ENCODE results near the gene SLC27A2.
"Not testable (repeated sequence)": the region's sequence is repeated elsewhere in the genome, so short reads cannot be mapped to it uniquely, and the experiment has no call there.

The SLC27A2 gene

DNA sequence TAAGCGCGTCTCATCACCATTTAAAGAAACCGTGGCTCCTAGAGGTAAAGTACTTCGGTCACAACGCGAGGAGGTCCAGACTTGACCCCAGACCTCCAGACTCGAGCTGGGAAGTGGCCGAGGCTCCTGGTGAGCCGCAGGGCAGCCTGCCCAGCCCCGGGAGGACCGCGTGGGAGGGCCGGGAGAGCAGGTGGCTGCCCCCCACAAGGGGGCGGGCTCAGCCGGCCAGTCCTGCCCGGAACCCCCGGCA, at the start of gene SLC27A2:
TSS of gene SLC27A2 (plus strand) at position 228 of the 250 bp plus-strand sequence. CDS start 232 bp downstream, outside the sequence.
- DNase-seq: peak; percentile 58

DNA sequence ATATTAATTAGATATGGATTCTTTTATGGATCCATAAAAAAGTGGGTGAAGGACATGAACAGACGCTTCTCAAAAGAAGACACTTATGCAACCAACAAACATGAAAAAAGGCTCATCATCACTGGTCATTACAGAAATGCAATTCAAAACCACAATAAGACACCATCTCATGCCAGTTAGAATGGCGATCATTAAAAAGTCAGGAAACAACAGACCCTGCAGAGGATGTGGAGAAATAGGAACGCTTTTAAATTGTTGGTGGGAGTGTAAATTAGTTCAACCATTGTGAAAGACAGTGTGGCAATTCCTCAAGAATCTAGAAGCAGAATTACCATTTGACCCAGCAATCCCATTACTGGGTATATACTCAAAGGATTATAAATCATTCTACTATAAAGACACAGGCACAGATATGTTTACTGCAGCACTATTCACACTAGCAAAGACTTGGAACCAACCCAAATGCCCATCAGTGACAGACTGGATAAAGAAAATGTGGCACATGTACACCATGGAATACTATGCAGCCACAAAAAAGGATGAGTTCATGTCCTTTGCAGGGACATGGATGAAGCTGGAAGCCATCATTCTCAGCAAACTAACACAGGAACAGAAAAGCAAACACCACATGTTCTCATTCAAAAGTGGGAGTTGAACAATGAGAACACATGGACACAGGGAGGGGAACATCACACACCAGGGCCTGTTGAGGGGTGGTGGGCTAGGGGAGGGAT, 49.6 kb upstream of the SLC27A2 start:
- DNase-seq: not testable (repeated sequence)

- DNase-seq: no peak
Observed at GRCh38 chr15:50134524-50135024, 47.4 kb upstream of the SLC27A2 start.

DNA sequence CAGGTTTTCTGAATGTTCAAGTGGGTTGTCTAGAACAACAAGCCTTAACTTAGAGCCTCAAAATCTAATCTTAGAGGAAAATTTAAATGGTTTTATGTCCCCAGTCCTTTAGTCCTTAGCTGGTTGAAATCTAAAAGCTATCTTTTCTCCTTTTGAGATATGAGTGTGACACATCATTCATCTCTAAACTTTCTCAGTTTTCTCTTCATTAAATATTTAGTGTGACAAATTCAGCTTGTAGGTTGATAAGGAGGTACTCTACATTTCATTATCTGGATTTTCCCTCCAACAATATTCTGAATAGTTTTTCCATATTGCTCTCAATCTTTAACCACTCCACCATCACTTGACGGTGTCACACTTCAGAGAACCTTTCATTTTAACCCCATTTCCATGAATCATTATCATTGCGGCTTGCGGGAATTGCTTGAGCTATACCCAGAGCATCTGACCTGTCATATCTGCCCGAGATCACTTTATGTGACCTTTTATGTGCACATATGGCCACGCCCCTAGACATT, 46.9 kb upstream of the SLC27A2 start:
- no peak for DNase-seq

DNA sequence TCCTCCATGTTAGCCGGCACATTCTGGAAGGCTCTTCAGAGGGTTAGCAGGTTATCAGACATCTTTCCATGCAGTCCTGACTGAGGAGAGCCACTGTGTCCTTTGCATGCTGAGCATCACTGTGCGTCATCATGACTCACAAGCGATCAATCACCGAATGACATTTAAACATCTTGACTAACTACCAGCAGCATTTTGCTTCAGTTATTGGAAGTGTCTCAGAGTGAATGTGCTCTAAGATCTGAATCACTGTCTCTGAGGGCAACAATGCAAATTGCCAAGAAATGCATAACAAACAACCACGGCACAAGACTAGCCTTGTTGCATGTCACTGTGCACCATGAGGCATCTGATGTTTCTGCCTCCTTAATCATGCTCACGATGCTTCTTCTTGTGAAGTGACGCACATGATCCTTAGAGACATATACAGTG, 44.6 kb upstream of the SLC27A2 start:
- no peak for DNase-seq

GRCh38 chr15:50137893-50138292, 44.1 kb upstream of the SLC27A2 start:
- DNase-seq: no peak

DNA sequence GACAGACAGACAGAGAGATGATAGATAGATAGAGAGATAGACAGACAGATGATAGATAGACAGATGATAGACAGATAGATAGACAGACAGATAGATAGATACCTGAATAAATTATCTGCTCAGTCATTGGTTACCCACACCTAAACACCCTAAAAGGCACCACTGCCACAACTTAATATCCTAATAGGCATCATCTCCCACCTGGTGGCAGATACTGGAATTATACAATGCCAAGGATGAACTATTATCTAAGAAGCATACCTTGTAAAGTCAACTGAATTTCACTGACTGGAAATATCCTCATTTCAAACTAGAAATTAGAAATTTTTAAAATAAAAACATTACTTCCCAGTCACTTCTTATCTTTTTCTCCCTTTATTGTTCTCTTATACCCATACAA, 43.6 kb upstream of the SLC27A2 start:
- no peak for DNase-seq

GRCh38 chr15:50140098-50140497, 41.9 kb upstream of the SLC27A2 start:
- no peak for DNase-seq

DNA sequence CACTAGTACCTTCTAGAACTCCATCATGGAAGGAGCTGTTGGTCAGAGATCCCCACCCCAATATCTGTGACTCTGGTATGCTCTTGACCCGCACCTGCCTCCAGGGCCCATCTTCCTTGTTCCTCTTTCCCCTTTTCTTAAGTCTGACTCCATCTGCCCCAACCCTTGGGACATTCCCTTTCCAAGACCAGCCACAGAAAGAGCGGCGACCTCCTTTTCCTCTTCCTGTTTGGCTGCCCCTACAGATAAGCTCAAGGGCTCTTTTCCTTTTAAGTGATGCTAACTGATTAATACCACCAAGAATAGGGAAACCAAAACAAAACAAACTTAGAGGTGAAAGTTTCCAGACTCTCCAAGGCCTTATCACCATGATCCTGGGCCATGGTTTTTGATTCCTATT, 41.0 kb upstream of the SLC27A2 start:
- no peak for DNase-seq

- no peak for DNase-seq
Observed at GRCh38 chr15:50141856-50142255, 40.1 kb upstream of the SLC27A2 start.

GRCh38 chr15:50143255-50143860, 38.6 kb upstream of the SLC27A2 start:
- no peak for DNase-seq

DNA sequence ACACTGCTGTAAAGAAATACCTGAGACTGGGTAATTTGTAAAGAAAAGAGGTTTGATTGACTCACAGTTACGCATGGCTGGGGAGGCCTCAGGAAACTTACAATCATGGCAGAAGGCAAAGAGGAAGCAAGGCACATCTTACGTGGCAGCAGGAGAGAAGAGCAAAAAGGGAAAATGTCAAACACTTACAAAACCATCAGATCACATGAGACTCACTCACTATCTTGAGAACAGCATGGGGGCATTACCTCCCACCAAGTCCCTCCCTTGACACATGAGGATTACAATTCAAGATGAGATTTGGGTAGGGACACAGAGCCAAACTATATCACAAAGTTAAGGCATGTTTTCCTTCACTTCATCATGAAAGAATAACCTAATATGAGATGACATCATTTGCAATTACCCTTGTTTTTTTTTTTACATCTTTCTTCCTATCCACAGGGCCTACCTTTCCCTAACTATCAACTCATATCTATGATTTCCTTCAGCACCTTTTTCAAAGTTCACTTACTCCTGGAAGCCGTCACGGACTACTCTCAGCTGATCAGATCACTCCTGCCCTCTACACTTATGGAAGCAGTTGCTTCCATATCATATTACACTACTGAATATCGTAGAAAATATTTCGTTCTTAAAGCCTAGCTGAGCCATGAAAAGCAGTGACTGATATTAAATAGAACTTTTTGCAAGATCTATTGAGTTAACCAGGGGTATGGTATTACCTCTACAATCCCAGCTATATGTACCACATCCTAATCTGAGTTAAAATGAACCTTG, 37.5 kb upstream of the SLC27A2 start:
- DNase-seq: no peak

GRCh38 chr15:50145451-50145872, 36.5 kb upstream of the SLC27A2 start:
- DNase-seq: no peak

DNA sequence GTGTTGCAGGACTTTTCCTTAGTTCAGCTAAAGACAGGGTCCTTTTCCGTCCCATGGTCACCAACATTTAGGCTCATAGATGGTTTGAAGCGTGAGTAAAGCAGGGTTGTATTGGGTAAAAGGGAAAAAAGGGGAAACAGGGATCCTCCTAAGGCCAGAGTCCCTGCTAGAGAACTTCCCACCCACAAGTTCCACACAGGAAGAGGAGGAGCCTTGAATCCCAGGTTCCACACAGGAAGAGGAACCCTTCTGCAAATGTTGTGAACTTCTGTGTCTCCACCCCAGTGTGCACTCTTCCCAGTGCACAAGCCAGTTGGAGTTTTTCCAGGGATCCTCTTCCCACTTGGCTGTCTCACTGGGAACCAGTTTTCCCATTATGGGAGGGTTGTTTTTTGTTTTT, 35.4 kb upstream of the SLC27A2 start:
- DNase-seq: no peak

DNA sequence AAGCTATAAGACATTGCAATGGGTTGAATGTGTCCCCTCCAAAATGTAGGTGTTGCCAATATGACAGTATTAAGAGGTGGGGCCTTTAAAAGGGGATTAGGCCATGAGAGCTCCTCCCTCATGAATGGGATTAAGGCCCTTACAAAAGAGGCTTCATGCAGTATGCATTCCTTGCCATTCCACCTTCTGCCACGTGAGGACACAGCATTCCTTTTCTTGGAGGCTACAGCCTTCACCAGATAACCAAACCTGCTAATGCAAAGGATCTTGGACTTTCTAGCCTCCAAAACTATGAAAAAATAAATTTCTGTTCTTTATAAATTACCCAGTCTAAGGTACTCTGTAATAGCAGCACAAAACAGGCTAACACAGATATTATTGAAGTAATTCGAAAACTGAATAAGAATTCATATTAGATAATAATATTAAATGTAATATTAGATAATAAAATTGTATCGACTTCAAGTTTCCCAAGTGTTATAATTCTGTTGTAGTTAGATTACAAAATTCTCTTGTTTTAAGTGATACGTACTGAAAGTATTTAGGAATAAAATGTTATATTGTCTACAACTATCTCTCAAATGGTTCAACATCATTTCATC, 33.5 kb upstream of the SLC27A2 start:
- no peak for DNase-seq

DNA sequence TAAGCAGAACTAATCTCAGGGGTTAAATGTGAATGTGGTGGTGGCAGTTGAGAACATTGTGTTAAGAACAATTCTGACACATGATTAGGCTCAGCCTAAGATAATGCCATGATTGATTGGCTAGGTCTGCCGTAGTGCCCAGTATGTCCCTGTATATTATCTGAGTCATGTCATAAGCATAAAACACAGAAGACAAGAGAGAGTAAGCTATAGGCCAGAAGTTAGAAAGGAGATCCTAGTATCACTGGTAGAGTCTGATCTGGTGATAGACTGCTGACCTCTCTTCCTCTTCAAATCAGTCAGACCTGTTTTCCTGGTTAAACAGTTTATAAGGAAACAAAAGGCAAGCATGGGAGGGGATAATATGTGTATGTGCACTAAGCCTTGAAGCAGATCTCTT, 32.9 kb upstream of the SLC27A2 start:
- no peak for DNase-seq

- DNase-seq: no peak
Observed at GRCh38 chr15:50150349-50150748, 31.6 kb upstream of the SLC27A2 start.

GRCh38 chr15:50150851-50151250, 31.1 kb upstream of the SLC27A2 start:
- DNase-seq: no peak

- DNase-seq: no peak
Observed at GRCh38 chr15:50151476-50151875, 30.5 kb upstream of the SLC27A2 start.

GRCh38 chr15:50158236-50158635, 23.8 kb upstream of the SLC27A2 start:
- not testable (repeated sequence) for DNase-seq

DNA sequence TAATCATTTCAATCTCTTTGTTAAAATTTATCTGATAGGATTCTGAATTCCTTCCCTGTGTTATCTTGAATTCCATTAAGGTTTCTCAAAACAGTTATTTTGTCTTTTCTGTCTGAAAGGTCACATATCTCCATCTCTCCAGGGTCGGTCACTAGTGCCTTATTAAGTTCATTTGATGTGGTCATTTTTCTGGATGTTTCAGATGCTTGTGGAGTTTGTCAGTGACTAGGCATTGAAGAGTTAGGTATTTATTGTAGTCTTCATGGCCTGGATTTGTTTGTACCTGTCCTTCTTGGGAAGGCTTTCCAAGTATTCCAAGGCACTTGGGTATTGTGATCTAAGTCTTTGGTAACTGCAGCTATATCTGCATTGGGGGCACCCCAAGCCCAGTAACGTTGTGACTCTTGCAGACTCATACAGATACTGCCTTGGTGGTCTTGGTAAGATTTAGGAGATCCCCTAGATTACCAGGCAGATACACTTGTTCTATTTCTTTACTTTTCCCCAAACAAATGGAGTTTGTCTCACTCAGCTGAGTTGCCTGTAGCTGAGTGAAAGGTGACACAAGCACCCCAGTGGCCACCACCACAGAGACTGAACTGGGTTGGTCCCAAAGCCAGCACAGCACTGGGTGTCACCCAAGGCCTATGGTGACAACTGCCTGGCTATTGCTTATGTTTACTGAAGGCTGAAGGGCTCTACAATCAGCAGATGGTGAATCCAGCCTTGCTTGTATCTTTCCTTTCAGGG, 18.9 kb upstream of the SLC27A2 start:
- DNase-seq: no peak

DNA sequence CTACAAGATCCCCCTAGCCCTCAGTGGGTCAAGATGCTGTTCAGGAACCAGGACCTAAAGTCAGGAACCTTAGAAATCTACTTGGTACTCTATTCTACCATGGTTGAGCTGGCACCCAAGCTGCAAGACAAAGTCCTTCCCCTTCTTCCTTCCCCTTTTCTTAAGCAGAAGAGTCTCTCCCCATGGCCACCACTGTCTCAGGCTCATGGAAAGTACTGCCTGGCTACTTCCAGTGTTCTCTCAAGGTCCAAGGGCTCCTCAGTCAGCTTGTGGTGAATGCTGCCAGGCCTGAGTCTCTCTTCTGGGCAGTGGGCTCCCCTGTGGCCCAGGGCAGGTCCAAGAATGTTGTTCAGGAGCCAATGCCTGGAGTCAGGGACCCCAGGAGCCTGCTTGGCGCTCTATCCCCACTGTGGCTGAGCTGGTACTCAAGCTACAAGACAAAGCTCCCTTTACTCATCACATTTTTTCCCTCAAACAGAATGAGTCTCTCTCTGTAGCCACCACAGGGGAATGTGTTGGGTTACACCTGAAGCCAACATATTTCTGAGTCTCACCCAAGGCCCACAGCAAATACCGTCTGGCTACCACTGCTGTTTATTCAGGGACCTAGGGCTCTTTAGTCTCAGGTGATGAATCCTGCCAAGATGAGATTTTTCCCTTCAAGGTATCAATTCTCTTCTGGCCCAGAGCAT, 18.1 kb upstream of the SLC27A2 start:
- DNase-seq: no peak

Data from CD4-positive, alpha-beta T cell treated with Interleukin-17A for 4 hours (primary cell).